ENCODE data around the gene ADISSP.

ADISSP gene

DNA sequence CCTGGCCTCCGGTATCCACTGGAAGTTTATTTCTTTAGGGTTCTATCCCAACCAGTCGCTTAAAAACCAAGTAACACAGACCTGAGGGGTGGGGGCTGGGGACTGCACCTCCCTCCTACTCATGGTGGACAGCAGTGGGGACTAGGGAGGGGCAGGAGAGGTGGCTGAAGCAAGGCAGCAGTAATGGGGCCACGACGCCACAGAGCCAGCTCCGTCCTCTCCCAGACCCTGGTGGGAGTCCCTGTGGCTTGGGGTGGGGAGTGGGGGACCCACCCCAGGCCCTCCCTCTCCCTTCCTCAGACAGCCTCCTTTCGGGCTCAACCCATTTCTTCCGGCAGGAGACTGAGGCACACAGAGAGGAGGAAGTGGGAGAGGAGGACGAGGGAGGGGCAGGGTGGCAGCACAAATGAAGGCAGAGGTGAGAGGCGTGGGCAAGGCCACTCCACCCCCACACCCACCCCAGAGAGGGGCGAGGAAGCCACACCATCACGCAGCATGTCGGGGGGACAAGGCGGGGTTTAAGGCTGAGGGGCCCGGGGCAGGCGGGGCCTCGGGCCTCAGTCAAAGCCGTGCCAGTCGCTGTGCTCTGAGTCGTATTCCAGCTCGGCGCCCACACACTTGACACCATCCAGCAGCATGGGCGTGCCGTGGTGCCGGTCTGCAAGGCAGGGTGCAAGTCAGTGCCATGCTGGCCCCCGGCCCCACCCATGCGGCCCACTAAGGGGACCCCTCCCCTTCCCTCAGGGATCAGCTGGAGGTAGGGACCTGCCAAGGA, 13.9 kb downstream of the ADISSP start:
- no peak for DNase-seq

GRCh38 chr20:3753098-3753497, 14.5 kb downstream of the ADISSP start:
- DNase-seq, result peak; percentile 74

DNA sequence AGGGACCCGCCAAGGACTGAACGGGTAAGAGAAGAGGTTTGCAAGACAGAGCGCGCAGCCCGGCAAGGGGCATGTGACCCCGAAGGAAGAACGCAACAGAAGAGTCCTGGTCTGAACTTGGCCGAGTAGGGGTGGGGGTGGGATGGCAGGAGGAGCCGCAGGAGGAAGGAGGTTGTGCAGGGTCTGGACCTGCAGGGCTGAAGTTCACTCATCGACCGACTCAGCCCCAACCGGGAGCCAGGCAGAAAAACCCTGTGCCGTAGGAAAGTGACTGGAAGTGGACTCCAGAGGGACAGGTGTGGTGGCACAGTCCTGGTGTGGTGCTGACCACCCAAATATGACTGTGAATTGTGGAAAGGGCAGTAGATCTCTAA, 15.2 kb downstream of the ADISSP start:
- no peak for DNase-seq

DNA sequence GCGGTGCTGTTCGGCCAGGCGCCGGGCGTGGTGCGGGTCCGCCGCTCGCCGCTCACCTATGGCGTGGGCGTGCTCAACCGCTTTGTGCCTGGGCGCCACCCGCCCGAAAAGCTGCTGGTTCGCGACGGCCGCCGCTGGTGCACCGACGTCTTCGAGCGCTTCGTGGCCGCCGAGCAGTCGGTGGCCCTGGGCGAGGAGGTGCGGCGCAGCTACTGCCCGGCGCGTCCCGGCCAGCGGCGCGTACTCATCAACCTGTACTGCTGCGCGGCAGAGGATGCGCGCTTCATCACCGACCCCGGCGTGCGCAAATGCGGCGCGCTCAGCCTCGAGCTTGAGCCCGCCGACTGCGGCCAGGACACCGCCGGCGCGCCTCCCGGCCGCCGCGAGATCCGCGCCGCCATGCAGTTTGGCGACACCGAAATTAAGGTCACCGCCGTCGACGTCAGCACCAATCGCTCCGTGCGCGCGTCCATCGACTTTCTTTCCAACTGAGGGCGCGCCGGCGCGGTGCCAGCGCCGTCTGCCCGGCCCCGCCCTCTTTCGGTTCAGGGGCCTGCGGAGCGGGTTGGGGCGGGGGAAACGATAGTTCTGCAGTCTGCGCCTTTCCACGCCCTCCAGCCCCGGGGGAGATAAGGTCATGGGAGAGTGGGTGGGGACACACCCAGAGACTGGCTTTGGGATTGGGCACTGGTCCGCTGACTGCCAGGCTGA, 15.7 kb downstream of the ADISSP start:
- DNase-seq, result peak; percentile 92

DNA sequence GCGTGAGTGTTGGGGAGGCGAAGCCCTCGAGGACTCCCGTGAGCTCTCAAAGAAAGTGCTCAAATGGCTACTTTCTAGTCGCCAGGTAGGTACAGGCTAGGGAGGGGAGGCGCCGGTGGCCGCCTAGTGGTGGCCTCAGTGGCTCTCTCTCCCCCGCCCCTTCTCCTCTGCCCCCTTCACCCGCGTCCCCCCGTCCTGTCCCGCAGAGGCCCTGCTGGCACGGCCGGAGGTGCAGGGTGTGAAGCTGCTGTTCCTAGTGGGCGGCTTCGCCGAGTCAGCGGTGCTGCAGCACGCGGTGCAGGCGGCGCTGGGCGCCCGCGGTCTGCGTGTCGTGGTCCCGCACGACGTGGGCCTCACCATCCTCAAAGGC, 16.3 kb downstream of the ADISSP start:
- no peak for DNase-seq

DNA sequence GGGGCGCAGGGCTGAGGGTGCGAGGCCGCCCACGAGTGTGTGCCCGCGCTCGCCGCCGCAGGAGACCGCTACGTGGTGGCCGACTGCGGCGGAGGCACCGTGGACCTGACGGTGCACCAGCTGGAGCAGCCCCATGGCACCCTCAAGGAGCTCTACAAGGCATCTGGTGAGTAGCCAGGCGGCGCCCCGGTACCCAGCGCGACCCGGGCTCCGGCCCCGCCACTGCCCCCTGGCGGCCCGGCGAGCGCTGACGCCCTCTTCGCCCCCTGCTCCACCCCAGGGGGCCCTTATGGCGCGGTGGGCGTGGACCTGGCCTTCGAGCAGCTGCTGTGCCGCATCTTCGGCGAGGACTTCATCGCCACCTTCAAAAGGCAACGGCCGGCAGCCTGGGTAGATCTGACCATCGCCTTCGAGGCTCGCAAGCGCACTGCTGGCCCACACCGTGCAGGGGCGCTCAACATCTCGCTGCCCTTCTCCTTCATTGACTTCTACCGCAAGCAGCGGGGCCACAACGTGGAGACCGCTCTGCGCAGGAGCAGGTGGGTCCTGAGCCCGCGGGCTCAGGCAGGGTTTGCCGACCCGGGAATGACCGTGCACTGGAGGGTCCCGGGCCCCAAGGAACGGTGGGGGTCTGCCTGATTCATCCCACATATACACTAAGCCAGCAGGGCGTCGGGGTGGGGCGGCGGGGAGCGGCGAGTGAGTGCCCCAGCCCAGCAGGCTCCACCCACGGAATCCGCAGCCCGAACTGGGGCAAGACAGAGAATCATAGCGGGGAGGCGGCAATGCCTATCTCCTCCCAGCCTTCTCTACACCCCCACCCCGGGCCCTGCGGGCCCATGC, 17.6 kb downstream of the ADISSP start:
- DNase-seq, result no peak

- no peak for DNase-seq
These were observed 18.4 kb downstream of the ADISSP start for GRCh38 chr20:3749087-3749688.

DNA sequence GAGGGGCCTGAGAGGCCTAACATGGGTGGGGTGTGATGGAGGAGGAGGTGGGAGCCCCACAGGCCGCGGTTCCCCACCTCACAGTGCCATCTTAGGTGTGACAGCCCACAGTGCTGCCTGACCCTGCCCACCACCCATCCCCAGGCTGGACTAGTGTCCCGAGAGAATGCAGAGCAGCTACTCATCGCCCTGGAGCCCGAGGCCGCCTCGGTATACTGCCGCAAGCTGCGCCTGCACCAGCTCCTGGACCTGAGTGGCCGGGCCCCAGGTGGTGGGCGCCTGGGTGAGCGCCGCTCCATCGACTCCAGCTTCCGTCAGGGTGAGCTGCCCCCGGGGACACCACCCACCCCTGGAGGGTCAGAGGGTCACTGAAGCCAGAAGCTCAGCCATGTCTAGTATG, 19.5 kb downstream of the ADISSP start:
- DNase-seq, result no peak

DNA sequence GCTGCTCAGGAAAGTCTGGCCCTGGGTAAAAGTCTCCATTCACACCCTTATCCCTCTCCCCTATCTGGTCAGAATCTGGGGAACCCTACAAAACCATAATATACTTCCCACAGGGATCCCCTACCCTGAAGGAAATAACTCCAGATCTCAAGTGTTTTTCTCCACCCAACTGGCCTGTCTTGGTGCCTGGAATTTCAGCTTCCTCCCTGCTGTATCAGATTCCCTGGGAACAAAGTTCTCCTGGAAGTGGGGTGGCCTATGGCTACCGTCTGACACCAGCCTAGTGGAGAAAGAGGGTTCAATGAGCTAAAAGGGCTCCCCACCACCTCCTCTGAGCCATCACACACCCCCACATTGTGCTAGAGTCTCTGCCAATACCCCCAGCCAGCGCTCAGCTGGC, 20.1 kb downstream of the ADISSP start:
- DNase-seq, result no peak

- no peak for DNase-seq
These were observed 21.8 kb downstream of the ADISSP start for GRCh38 chr20:3745686-3746173.

DNA sequence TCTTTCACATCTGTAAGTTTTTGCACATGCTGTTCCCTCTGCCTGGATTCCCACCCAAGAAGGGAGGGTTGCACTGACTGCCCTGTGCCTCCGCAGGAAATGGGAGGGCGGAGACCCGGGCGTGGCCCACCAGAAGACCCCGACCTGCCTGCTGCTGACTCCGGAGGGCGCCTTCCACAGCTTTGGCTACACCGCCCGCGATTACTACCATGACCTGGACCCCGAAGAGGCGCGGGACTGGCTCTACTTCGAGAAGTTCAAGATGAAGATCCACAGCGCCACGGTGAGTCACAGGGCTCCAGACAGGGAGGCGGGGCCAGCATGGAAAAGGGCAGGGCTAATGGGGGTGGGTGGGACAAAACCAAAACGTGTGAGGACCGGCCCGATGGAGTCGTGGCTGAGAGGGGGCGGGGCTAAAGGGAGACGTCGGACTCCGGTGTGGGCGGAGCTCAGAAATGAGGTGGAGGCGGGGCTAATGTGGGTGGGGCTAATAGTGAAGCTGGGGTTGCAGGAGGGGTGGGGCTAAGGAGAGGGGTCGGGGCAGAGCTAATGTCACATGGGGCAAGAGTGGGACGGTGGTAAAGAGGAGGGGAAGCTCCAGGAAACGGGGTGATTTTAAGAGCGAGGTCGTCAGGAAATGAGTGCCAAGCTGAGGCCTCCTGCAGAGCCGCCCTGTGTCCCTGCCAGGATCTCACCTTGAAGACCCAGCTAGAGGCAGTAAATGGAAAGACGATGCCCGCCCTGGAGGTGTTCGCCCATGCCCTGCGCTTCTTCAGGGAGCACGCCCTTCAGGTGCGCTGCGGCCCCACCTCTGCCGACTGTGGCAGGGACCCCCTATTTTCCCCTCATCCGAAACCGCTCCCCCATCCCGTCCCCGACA, 22.5 kb downstream of the ADISSP start:
- DNase-seq, result no peak

DNA sequence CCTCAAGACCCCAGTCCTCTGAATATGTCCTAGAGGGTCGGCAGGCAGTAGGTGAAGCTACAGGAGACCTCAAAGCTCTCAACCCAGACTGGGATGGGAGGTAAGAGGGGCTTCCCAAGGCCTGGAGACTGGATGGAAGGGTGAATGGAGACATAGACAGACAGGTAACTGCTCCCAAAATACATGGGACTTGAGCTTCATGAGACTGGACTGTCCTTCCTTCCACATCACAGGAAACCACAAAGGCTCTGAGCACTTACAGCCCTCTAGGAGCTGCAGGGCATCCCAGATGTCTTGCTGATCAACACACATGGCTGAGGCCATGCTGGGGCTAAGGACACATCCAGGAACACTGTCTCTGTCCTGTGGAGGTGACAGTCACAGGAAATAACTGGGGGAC, 23.5 kb downstream of the ADISSP start:
- no peak for DNase-seq

- DNase-seq, result no peak
These were observed 24.3 kb downstream of the ADISSP start for GRCh38 chr20:3743251-3743650.

- no peak for DNase-seq
These were observed 25.6 kb downstream of the ADISSP start for GRCh38 chr20:3741836-3742458.

DNA sequence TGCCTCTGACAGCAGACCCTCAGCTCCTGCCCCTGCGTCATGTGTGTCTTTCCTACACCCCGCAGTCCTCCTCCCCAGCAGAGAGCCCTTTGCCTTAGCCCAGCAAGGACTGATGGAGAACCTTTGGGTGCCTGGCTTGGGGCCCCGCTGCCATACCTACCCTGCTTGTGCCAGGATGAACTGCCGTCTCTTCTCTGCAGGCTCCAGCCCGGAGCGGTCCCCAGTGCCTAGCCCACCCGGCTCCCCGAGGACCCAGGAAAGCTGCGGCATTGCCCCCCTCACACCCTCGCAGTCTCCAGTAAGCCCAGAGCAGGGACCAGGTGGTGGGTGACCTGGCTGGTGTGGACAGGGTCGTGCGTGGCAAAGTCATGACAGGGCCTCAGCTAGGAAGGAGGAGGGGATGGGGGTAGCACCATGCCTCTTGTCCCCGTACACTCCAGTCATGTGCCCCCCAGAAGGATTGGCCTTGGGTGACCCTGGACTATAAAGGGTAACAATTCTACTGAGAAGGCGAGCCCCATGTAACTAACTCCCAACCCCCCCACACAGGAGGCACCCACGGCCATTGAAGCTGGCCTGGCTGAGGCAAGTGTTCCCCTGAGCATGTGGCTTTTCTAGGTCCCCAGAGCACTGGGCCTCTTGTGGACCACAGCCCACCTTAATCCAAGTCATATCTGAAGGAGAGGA, 26.8 kb downstream of the ADISSP start:
- no peak for DNase-seq

GRCh38 chr20:3739926-3740451, 27.6 kb downstream of the ADISSP start:
- DNase-seq, result no peak

GRCh38 chr20:3739054-3739925, 28.3 kb downstream of the ADISSP start:
- DNase-seq, result no peak

- no peak for DNase-seq
These were observed 29.2 kb downstream of the ADISSP start for GRCh38 chr20:3738111-3739053.

DNA sequence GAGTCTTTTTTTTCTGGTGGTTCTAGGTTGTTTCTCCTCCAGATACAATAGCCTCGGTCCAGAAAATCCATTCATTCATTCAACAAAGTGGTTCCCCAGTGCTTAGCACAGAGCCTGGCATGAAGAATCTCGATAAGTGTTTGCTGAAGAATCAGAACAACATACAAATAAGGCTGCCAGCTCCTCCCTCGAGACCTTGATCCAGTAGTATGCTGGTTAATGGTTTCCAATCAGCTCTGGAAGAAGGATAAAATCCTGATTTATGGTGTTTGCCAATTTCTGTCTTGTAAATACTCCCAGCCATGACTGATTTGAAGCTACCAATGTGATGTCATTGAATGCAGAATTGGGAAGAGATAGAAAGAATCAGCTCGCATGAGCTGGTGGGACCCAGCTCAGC, 31.8 kb downstream of the ADISSP start:
- DNase-seq, result no peak

Measured in NCI-H510A treated with DMSO at 0.1 percent for 48 hours (cell line).